IMR-90 (cell line): ENCODE measurements around the gene UXS1. TPM values are rescaled to one million over a fixed set of nuclear protein-coding genes. Genes with fewer than 3 reads are reported as not detected.

ENCODE experiments used
- ATAC-seq: fragments of 200-7000 bp; cut with Tn5 transposase; 2 replicates; pipeline ENCODE4 v1.9.1; 2020; ENCODE audit warnings: low read depth, mild to moderate bottlenecking, moderate library complexity
- BruUV-seq: library from RNA; stranded (reverse); fragments of 400-500 nt; replicated peaks from 2 replicates; lab custom pipeline; 2021; lab: Mats Ljungman, UMichigan
- CTCF ChIA-PET: fragments of 300-600 bp; formaldehyde crosslinking; extraction: SDS; loops from one replicate; lab custom pipeline; 2021; ENCODE audit warnings: antibody characterized with exemption; lab: Yijun Ruan, JAX
- POLR2A ChIA-PET: fragments of 300-600 bp; sonication (Branson Sonifier 250); formaldehyde crosslinking; loops from one replicate; lab custom pipeline; 2022; ENCODE audit warnings: antibody characterized with exemption; ENCODE audit not compliant: unreplicated experiment; lab: Charles Lee
- DNase-seq: peaks from one replicate; pipeline ENCODE4 v3.0.0; 2013
- H2AFZ ChIP-seq: replicated peaks from 2 replicates; pipeline ENCODE3; 2013; ENCODE audit warnings: low read length, mild to moderate bottlenecking; ENCODE audit not compliant: poor library complexity
- H2AK5ac ChIP-seq: 2 replicates; pipeline ENCODE4 v1.6.1; 2013; ENCODE audit warnings: low read depth, low read length, inconsistent platforms
- H2AK9ac ChIP-seq: replicated peaks from 2 replicates; pipeline ENCODE3; 2013; ENCODE audit warnings: mild to moderate bottlenecking, low read depth, low read length, moderate library complexity; ENCODE audit not compliant: poor library complexity
- H2BK120ac ChIP-seq: 2 replicates; pipeline ENCODE4 v1.6.1; 2013; ENCODE audit warnings: low read depth, low read length, inconsistent platforms
- H2BK15ac ChIP-seq: 3 replicates; pipeline ENCODE4 v1.6.1; 2013; ENCODE audit warnings: low read depth, low read length, inconsistent platforms
- H2BK20ac ChIP-seq: 2 replicates; pipeline ENCODE4 v1.6.1; 2013; ENCODE audit warnings: low read depth, mild to moderate bottlenecking, inconsistent platforms, low read length, moderate library complexity
- H2BK5ac ChIP-seq: 2 replicates; pipeline ENCODE4 v1.6.1; 2013; ENCODE audit warnings: mild to moderate bottlenecking, low read depth, low read length, inconsistent platforms; ENCODE audit not compliant: poor library complexity, severe bottlenecking
- H3K14ac ChIP-seq: replicated peaks from 2 replicates; pipeline ENCODE4 v1.6.1; 2013; ENCODE audit warnings: low read depth, low read length, inconsistent platforms
- H3K18ac ChIP-seq: 2 replicates; pipeline ENCODE4 v1.6.1; 2013; ENCODE audit warnings: low read depth, low read length, control low read depth
- H3K23ac ChIP-seq: 2 replicates; pipeline ENCODE4 v1.6.1; 2013; ENCODE audit warnings: low read depth, low read length, inconsistent platforms
- H3K27ac ChIP-seq: 2 replicates; pipeline ENCODE4 v1.5.1; 2013; ENCODE audit warnings: mild to moderate bottlenecking, control low read depth, low read length; ENCODE audit not compliant: insufficient read depth
- H3K27me3 ChIP-seq: 2 replicates; pipeline ENCODE4 v1.6.1; 2013; ENCODE audit warnings: low read length; ENCODE audit not compliant: control insufficient read depth, insufficient read depth
- H3K36me3 ChIP-seq: 2 replicates; pipeline ENCODE4 v1.6.1; 2013; ENCODE audit warnings: low read length, mixed read lengths; ENCODE audit not compliant: control insufficient read depth, insufficient read depth
- H3K4ac ChIP-seq: 2 replicates; pipeline ENCODE4 v1.6.1; 2013; ENCODE audit warnings: low read depth, low read length, inconsistent platforms
- H3K4me1 ChIP-seq: 2 replicates; pipeline ENCODE4 v1.6.1; 2013; ENCODE audit warnings: low read length, mixed read lengths; ENCODE audit not compliant: control insufficient read depth, insufficient read depth
- H3K4me2 ChIP-seq: 2 replicates; pipeline ENCODE4 v1.6.1; 2013; ENCODE audit warnings: low read depth, mild to moderate bottlenecking, control low read depth, low read length, moderate library complexity
- H3K4me3 ChIP-seq: 2 replicates; pipeline ENCODE4 v1.5.1; 2013; ENCODE audit warnings: low read depth, mild to moderate bottlenecking, control low read depth, low read length, moderate library complexity; ENCODE audit not compliant: insufficient read depth
- H3K56ac ChIP-seq: 2 replicates; pipeline ENCODE4 v1.6.1; 2013; ENCODE audit warnings: low read length, inconsistent platforms; ENCODE audit not compliant: insufficient read depth; ENCODE audit errors: extremely low read depth
- H3K79me1 ChIP-seq, 2 experiments: 2 replicates each; pipeline ENCODE4 v1.6.1; 2013; ENCODE audit warnings: low read length in 2 of 2, inconsistent platforms in 1 of 2, low read depth in 1 of 2
- H3K9ac ChIP-seq: 2 replicates; pipeline ENCODE4 v1.6.1; 2013; ENCODE audit warnings: low read depth, low read length, control low read depth
- H3K9me1 ChIP-seq: 2 replicates; pipeline ENCODE4 v1.6.1; 2013; ENCODE audit warnings: low read length, inconsistent platforms; ENCODE audit not compliant: insufficient read depth
- H3K9me3 ChIP-seq: 2 replicates; pipeline ENCODE4 v1.6.1; 2013; ENCODE audit warnings: low read length; ENCODE audit not compliant: control insufficient read depth, insufficient read depth
- H4K20me1 ChIP-seq: 2 replicates; pipeline ENCODE4 v1.6.1; 2013; ENCODE audit warnings: low read length, inconsistent platforms; ENCODE audit not compliant: insufficient read depth
- H4K5ac ChIP-seq: 2 replicates; pipeline ENCODE4 v1.6.1; 2013; ENCODE audit warnings: mild to moderate bottlenecking, low read depth, low read length, control low read depth
- H4K8ac ChIP-seq, 2 experiments: 2 replicates each; pipeline ENCODE4 v1.6.1; 2013; ENCODE audit warnings: low read depth in 2 of 2, low read length in 2 of 2, control low read depth in 1 of 2, inconsistent platforms in 1 of 2
- H4K91ac ChIP-seq: 2 replicates; pipeline ENCODE4 v1.6.1; 2013; ENCODE audit warnings: low read depth, low read length, inconsistent platforms; ENCODE audit not compliant: insufficient read depth
- BHLHE40 ChIP-seq: fragments of 150-350 bp; IDR thresholded peaks from 2 replicates; pipeline ENCODE4 v1.6.1; 2016; ENCODE audit warnings: mild to moderate bottlenecking, low read depth, low read length
- CEBPB ChIP-seq: IDR thresholded peaks from 2 replicates; pipeline ENCODE4 v1.6.1; 2012; ENCODE audit warnings: low read depth, low read length, improper control_type of control experiment
- CHD1 ChIP-seq: IDR thresholded peaks from 2 replicates; pipeline ENCODE4 v1.6.1; 2012; ENCODE audit warnings: low read depth, low read length, improper control_type of control experiment
- ELK1 ChIP-seq: fragments of 150-350 bp; IDR thresholded peaks from 2 replicates; pipeline ENCODE4 v1.6.1; 2016; ENCODE audit warnings: low read depth, mild to moderate bottlenecking, low read length, moderate library complexity, borderline replicate concordance
- FOS ChIP-seq: fragments of 150-350 bp; IDR thresholded peaks from 2 replicates; pipeline ENCODE4 v1.6.1; 2016; ENCODE audit warnings: low read depth, low read length
- MAFK ChIP-seq: IDR thresholded peaks from 2 replicates; pipeline ENCODE4 v1.6.1; 2012; ENCODE audit warnings: low read depth, low read length, improper control_type of control experiment
- MAZ ChIP-seq: IDR thresholded peaks from 2 replicates; pipeline ENCODE4 v1.6.1; 2012; ENCODE audit warnings: low read depth, mild to moderate bottlenecking, low read length, improper control_type of control experiment, moderate library complexity, borderline replicate concordance
- MXI1 ChIP-seq: IDR thresholded peaks from 2 replicates; pipeline ENCODE4 v1.6.1; 2012; ENCODE audit warnings: low read depth, mild to moderate bottlenecking, low read length, moderate library complexity, borderline replicate concordance
- NFE2L2 ChIP-seq: fragments of 150-350 bp; IDR thresholded peaks from 2 replicates; pipeline ENCODE4 v1.6.1; 2016; ENCODE audit warnings: low read depth, mild to moderate bottlenecking, low read length
- POLR2A ChIP-seq: IDR thresholded peaks from 2 replicates; pipeline ENCODE4 v1.6.1; 2012; ENCODE audit warnings: mild to moderate bottlenecking, low read depth, low read length
- RAD21 ChIP-seq: IDR thresholded peaks from 2 replicates; pipeline ENCODE4 v1.6.1; 2012; ENCODE audit warnings: low read length, improper control_type of control experiment
- RCOR1 ChIP-seq: IDR thresholded peaks from 2 replicates; pipeline ENCODE4 v1.6.1; 2012; ENCODE audit warnings: mild to moderate bottlenecking, low read length, improper control_type of control experiment; ENCODE audit not compliant: insufficient replicate concordance
- RFX5 ChIP-seq: IDR thresholded peaks from 2 replicates; pipeline ENCODE4 v1.8.0; 2012; ENCODE audit warnings: low read depth, mild to moderate bottlenecking, low read length, moderate library complexity
- SMC3 ChIP-seq: fragments of 150-350 bp; IDR thresholded peaks from 2 replicates; pipeline ENCODE4 v1.6.1; 2016; ENCODE audit warnings: low read depth, mild to moderate bottlenecking, antibody characterized with exemption, low read length, moderate library complexity
- USF2 ChIP-seq: fragments of 150-350 bp; IDR thresholded peaks from 2 replicates; pipeline ENCODE4 v1.6.1; 2017; ENCODE audit warnings: mild to moderate bottlenecking, antibody characterized with exemption, low read length, low read depth
- WGBS, 2 experiments: methylation state at CpG; one replicate each; pipeline versions ENCODE4 v1.1.5 to v1.1.7; 2013; ENCODE audit warnings: missing lambda C conversion rate in 2 of 2; ENCODE audit not compliant: insufficient read length in 1 of 2; ENCODE audit errors: extremely low coverage in 2 of 2; 5-methylcytosine and 5-hydroxymethylcytosine counted together
- dilution Hi-C: fragments of 300-500 bp; cut with HindIII; formaldehyde crosslinking; loops from one replicate; pipeline ENCODE4 v1.14.3; 2018; ENCODE audit warnings: low sequenced_read_pairs; ENCODE audit not compliant: unreplicated experiment
- in situ Hi-C: fragments of 300-500 bp; cut with MboI; formaldehyde crosslinking; loops from 3 replicates; pipeline ENCODE4 v1.14.3; 2019; ENCODE audit warnings: low sequenced_read_pairs, inconsistent platforms, mixed read lengths
- intact Hi-C: fragments of 100-400 bp; cut with micrococcal nuclease; formaldehyde crosslinking; loops from 2 replicates; pipeline ENCODE4 v1.10.0; 2022
- polyA plus RNA-seq, 3 experiments: library from polyadenylated mRNA; depleted of rRNA; stranded (reverse); fragments of >200 nt; gene quantifications; 2 replicates each; pipeline ENCODE4 v1.2.3, GENCODE V29; 2012; ENCODE audit warnings: low replicate concordance in 1 of 3
- total RNA-seq: library from RNA; depleted of rRNA; stranded (reverse); fragments of >200 nt; gene quantifications from 2 replicates; pipeline ENCODE4 v1.2.3, GENCODE V29; 2012
- TF ChIP-seq, protein P1 (sequence below): conservative IDR thresholded peaks from 2 replicates; pipeline ENCODE4 v1.5.1; 2012; ENCODE audit warnings: mild to moderate bottlenecking, low read depth, low read length, improper control_type of control experiment

The UXS1 gene
- total and polyA plus RNA-seq, 2 of the 4 experiments (the other 2 are of a cell fraction) = 33.7 to 54.3 TPM

DNA sequence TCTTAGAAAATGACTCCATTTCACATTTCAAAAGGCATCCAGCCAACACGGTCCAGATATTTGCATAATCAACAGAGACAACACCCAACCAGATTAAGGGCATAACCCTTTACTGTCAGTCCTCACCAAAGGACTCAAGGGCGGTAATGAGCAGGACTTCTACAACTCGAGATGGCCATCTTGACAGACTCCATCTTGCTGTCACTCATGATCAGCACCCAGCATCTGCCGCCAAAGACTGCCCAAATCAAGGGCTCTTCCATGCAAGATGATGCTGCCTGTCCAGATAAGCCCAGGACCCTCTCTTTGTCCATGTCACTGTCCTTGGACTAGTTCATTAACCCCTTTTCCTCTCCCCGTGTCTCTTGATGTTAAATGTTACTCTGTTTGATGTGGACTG is 77.9 kb downstream of the UXS1 start:
- H3K9ac ChIP-seq = no peak overlapping the region
- peaks cover 17% of the 10 kb centered on the region for H3K9me1 ChIP-seq
- H4K8ac ChIP-seq = no peak overlapping the region
- H3K27ac ChIP-seq = no peak overlapping the region
- H2BK15ac ChIP-seq = no peak overlapping the region
- BruUV-seq = no TSS peak
- intact Hi-C loops (no loop called here), dilution Hi-C loops (no loop called here), in situ Hi-C loops (no loop called here)
- no peak overlapping the region for H3K23ac ChIP-seq
- H3K79me1 ChIP-seq = peaks cover 0 to 15% of the 10 kb centered on the region in 2 experiments; a peak in 2 of 4 replicates
- peaks cover 18% of the 10 kb centered on the region for H3K36me3 ChIP-seq
- no peak overlapping the region for H3K4ac ChIP-seq
- no peak overlapping the region for H4K91ac ChIP-seq
- no peaks in the 10 kb centered on the region for H3K27me3 ChIP-seq
- H2AK5ac ChIP-seq = no peak overlapping the region
- H3K14ac ChIP-seq = no peak overlapping the region
- H2BK120ac ChIP-seq = no peak overlapping the region
- POLR2A ChIA-PET = no interaction called here
- DNase-seq (no peak), ATAC-seq (no peak)
- no peaks in the 10 kb centered on the region for H3K4me1 ChIP-seq
- no peak overlapping the region for H3K4me3 ChIP-seq
- TF ChIP-seq RCOR1 (no peak), RFX5 (no peak), POLR2A (no peak), MAFK (no peak), ELK1 (no peak), BHLHE40 (no peak), CHD1 (no peak), NFE2L2 (no peak), SMC3 (no peak), FOS (no peak), MAZ (no peak), USF2 (no peak), CEBPB (no peak), MXI1 (no peak), RAD21 (no peak)
- TF ChIP-seq, protein P1, sequence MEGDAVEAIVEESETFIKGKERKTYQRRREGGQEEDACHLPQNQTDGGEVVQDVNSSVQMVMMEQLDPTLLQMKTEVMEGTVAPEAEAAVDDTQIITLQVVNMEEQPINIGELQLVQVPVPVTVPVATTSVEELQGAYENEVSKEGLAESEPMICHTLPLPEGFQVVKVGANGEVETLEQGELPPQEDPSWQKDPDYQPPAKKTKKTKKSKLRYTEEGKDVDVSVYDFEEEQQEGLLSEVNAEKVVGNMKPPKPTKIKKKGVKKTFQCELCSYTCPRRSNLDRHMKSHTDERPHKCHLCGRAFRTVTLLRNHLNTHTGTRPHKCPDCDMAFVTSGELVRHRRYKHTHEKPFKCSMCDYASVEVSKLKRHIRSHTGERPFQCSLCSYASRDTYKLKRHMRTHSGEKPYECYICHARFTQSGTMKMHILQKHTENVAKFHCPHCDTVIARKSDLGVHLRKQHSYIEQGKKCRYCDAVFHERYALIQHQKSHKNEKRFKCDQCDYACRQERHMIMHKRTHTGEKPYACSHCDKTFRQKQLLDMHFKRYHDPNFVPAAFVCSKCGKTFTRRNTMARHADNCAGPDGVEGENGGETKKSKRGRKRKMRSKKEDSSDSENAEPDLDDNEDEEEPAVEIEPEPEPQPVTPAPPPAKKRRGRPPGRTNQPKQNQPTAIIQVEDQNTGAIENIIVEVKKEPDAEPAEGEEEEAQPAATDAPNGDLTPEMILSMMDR = no peak
- H2AK9ac ChIP-seq = no peak overlapping the region
- no peak overlapping the region for H2AFZ ChIP-seq
- no peak overlapping the region for H3K18ac ChIP-seq
- H3K9me3 ChIP-seq = no peaks in the 10 kb centered on the region
- CTCF ChIA-PET = interaction anchor here (0.6 kb wide), 1 partner anchor 29 kb away, joined by 4 read pairs; no protein-coding TSS in a partner anchor
- H3K4me2 ChIP-seq = no peak overlapping the region
- H3K56ac ChIP-seq = no peak overlapping the region
- H2BK20ac ChIP-seq = no peak overlapping the region
- no peak overlapping the region for H4K5ac ChIP-seq
- no peak overlapping the region for H2BK5ac ChIP-seq
- WGBS, 2 experiments = 91% methylated on average over 3 of the region's 5 CpGs; no CpG with 5 or more reads in 1 of the 2 experiments
- peaks cover 15% of the 10 kb centered on the region; the same call in 1 of the 2 replicates for H4K20me1 ChIP-seq
